HG02623 (cell line): ENCODE measurements around the gene CEP63.
"Not testable (repeated sequence)": the region's sequence is repeated elsewhere in the genome, so short reads cannot be mapped to it uniquely, and the experiment has no call there.

ENCODE experiments used
- ATAC-seq: cut with Tn5 transposase; IDR thresholded peaks from one replicate; pipeline ENCODE4 v1.9.1; 2021; ENCODE audit warnings: moderate library complexity; ENCODE audit not compliant: unreplicated experiment

CEP63 gene

GRCh38 chr3:134567605-134568004, 81.7 kb downstream of the CEP63 start:
- no peak for ATAC-seq

DNA sequence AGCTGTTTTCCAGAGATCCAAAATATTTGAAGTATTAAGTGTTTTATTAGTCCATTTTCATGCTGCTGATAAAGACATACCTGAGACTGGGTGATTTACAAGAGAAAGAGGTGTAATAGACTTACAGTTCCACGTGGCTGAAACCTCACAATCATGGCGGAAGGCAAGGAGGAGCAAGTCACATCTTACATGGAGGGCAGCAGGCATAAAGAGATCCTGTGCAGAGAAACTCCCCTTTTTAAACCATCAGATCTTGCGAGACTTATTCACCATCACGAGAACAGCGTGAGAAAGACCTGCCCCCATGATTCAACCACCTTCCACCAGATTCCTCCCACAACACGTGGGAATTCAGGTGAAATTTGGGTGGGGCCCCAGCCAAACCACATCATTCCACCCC, 82.9 kb downstream of the CEP63 start:
- ATAC-seq = no peak

- ATAC-seq = not testable (repeated sequence)
Observed at GRCh38 chr3:134569899-134570298, 84.0 kb downstream of the CEP63 start.

DNA sequence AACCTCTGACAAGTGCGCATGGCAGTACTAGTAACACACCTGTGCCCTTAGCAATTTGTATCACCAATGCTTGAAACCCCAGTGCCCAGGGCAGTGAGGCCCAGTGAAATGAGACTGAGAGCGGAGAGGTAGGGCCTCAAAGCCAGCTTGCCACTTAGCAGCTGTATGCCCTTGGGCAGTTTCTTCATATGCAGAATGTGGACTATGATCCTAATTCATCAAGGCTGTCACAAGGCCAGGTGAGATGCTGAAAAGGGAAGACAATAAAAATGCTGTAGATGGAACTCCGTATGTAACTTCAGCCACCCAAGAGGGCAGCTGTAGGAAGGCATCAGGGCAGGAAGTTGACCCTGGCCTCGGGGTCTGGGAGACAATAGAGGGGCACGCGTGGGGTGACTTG, 90.6 kb downstream of the CEP63 start:
- ATAC-seq = no peak

- ATAC-seq = no peak
Observed at GRCh38 chr3:134576831-134577230, 91.0 kb downstream of the CEP63 start.

GRCh38 chr3:134579141-134579665, 93.3 kb downstream of the CEP63 start:
- ATAC-seq = no peak

DNA sequence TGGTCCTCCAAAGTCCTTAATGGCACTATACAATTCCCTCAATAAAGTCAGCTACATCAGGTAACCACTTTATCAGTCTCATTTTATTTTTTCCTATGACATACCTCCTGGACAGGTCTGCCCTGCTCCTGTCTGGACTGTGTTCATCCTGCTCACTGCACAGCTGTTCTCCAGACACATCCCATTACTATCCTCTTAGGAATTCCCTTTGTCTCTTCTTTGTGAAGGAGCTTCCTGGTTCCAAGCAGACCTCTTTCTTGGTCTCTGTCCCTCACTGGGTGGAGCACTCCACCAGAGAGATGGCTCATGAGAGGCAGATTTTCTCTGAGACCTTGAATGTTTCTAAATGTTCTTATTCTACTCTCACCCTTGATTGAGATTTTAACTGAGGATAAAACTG, 104.9 kb downstream of the CEP63 start:
- no peak for ATAC-seq

- ATAC-seq = no peak
Observed at GRCh38 chr3:134592806-134593205, 106.9 kb downstream of the CEP63 start.

DNA sequence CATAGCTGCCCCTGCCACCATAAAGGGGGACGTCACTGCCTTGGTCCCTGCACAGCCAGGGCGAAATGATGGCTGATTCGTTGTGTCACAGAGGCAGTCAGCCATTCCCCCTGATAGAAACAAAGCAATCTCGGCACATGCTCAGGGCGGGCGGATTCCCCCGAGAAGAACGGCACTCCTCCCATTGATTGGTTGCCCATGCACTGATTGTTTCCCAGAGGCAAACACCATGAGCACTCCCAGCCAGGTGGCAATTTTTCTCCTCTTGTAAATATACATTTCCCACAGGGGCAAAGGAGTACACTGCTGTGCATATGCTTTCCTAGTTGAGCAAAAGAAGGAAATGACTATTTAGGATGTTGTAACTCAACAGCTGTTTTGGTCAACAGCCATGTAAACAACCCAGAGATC, 108.5 kb downstream of the CEP63 start:
- ATAC-seq = no peak

- not testable (repeated sequence) for ATAC-seq
Observed at GRCh38 chr3:134594986-134595385, 109.1 kb downstream of the CEP63 start.

DNA sequence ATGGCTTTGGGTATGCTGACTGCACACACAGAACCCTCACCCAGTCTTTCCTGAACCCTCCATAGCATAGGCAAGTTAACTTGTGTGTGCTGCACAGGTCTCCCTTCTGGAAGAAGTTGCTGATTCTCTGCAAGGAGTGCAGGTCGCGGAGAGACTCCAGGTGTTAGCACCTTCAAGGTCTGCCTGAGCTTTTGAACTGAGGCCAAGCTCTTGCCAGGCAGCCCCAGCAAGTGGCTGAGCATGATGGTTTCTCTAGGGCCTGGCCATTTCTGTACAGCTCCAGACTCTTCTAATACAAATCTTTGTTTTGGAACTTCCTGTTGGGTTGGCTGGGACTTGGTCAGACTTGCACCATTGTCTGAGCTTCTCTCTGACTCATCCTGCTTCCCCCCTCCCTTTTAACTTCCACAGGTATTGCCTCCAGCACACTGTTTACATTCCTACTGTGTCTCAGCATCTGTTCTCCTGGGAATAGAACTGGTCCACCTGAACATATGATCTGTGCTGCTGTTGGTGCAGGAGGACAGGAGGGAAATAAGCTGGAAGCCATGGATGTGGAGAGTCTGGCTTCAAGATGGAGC, 111.6 kb downstream of the CEP63 start:
- ATAC-seq = no peak

DNA sequence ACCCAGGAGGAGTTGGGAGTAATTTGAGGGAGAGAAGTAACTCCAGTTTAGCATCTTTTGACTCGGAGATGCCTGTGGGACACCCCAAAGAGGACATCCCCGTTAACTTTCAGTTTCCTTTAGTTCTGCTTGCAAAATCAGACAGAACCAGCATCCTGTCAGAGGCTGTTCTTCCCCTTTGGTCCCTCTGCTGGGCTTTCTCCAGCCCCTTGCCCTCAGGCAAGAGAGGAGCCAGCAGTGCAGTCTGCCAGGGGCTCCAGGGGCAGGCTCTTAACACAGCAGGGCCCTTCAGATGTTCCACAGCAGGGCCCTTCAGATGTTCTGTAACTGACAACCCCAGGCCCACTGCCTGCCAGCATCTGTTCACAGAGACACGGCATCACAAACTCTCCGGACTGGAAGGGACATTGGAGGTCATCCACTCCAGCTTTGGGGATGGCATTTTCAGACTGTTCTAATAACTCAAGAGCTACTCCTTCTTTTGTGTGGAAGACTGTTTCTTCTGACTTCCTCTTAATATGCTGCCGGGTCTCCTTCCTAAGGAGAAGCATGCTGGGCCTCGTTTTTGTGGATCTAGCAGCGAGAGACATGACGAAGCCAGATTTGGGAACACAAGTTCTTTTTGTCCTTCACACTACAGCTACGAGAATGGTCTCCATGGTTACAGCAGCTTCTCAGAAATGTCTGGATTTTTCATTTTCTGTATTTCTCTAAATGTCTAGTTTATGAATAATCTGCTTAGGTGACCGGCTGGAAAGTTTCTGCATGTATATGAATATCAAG, 113.1 kb downstream of the CEP63 start:
- no peak for ATAC-seq

- ATAC-seq = no peak
Observed at GRCh38 chr3:134600206-134600605, 114.3 kb downstream of the CEP63 start.

GRCh38 chr3:134600685-134601463, 115.0 kb downstream of the CEP63 start:
- no peak for ATAC-seq

GRCh38 chr3:134601539-134602439, 115.9 kb downstream of the CEP63 start:
- ATAC-seq = no peak

- ATAC-seq = no peak
Observed at GRCh38 chr3:134602440-134602814, 116.6 kb downstream of the CEP63 start.

DNA sequence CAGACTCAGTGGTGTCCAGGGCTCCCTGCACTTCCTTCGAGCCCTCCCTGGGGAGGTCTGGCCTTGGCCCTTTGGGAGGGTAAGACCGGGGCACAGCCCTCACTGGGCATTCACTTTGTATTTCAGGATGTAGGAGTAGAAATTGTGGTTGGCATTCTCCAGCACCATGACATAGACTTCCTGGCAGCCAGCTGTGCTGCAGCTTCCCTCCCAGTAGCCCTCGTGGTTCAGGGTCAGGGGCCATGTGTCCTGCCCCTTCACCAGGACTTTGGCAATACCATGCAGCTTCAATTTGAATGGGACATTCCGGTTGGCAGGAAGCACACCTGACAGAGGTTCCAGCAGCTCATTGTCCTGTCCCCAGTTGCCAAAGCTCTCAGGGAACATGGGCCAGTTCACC, 117.6 kb downstream of the CEP63 start:
- ATAC-seq = no peak

- ATAC-seq = no peak
Observed at GRCh38 chr3:134603956-134604355, 118.1 kb downstream of the CEP63 start.

DNA sequence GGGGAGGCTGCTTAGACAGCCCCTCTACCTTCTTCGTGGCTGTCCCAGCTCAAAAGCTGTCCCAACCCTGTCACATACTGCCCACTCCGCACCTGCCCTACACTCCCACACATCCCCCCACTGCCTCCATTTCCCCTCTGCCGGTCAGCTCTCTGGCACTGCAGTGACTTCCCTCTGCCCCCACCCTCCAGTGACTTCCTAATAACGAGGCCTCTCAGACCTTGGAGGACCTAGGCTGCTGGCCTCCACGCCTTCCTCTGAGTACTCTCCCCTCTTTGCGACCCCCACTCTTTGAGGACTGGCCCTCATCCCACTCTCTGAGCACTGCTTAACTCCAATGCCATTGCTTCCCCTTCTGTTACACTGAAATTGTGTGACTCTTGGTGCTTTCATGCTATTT, 119.7 kb downstream of the CEP63 start:
- ATAC-seq = no peak
